ENCODE data around the gene RPTOR.

Gene RPTOR

DNA sequence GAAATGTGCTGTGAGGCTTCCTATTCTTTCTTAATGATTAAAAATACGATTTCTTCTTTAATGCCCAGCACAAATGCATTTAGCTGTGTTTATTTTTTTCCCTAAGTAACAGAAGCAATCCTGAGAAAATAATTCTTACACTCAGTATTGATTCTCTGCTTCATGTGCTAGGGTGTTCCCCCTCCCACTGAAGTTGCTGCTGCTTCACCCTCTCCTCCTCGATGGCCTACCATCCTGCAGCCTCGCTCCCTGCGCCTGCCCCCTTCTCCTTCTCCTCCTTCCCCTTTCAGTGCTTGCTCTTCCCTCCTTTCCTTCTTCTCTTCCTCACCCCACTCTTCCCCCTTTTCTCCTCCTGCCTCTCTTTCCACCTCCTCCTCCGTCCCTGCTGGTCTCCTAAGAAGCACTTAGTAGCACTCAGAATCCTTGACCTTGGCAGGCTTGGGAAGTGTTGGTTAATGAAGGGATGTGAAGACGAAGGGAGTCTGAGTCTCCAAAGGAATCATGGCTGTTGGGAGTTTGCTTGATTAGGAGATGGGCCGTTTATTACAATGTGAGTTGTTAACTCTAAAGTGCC lies 119.7 kb downstream of the RPTOR start:
- no peak for DNase-seq (ENCODE audit: low read depth, low spot score)

DNA sequence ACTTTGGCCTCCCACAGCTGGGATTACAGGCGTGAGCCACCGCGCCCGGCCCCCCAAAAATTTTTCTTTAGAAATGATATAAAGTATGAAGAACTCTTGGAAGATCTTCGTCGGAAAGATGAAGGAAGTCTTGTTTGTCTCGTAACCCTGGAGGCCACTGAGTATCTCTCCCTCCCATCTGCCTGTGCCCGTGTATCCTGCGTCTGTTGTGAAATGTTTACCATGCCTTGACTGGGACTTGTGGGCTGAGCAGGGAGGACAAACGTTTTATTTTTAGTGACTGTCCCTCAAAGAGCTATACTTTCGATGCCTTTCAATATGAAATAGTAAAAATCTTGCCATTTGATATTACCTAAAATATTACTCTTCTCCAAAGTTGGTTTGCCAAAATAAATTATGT lies 121.2 kb downstream of the RPTOR start:
- DNase-seq (ENCODE audit: low read depth, low spot score), result no peak

DNA sequence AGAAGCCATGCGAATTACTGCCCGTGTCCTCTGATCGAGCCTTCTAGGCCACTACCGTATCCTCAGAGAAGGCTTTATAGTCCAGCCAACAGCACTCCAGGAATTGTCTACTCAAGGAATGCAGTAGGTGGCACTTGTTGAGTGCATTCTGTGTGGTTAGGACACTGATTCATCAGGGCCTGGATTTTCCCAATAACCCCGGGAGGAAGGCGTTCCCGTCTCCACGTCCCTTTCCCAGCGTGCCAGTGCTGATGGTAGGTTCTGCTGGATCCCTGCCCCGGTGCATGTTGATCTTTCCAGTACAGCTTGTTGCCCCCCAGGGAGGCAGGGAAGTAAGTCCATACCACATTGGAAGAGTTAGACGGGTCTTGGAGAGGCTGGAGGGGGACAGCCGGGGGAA lies 122.2 kb downstream of the RPTOR start:
- no peak for DNase-seq (ENCODE audit: low read depth, low spot score)

DNA sequence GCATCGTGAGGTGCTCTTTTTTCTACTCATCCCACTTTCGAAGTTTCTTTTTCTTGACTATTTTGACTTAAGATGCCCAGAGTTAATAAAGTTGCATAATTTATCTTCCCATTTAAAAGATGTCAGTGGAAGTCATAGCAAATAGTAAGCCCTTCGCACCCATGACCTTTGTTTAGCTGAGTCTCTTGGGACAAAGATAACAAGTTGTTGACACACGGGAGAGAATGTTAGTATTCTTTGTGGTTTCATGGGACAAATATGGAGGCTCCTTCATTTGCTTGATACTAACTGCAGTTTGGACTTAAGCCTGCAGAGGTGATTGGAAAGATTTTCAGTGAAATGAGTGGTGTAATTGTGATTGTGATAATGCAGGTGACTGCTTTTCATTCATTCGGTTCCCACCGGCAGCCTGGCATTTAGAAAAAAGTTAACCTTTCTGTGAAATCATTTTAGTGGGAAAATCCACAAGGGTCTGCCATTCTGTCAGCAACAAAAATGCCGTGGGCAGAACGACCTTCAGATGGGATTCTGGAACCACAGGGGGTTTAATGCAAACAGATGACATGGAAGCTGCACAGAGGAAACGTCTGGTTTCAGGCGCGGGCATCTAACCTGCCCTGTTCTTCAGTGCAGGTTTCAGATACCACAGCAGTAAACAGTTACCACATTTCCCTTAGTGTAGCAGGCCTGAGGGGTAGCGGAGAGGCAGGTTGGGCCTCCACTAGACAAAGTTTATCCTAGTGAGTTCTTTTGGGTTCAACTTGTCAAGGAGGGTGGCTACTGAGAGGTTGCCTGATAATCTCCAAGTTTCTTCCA lies 123.0 kb downstream of the RPTOR start:
- DNase-seq (ENCODE audit: low read depth, low spot score), result no peak

DNA sequence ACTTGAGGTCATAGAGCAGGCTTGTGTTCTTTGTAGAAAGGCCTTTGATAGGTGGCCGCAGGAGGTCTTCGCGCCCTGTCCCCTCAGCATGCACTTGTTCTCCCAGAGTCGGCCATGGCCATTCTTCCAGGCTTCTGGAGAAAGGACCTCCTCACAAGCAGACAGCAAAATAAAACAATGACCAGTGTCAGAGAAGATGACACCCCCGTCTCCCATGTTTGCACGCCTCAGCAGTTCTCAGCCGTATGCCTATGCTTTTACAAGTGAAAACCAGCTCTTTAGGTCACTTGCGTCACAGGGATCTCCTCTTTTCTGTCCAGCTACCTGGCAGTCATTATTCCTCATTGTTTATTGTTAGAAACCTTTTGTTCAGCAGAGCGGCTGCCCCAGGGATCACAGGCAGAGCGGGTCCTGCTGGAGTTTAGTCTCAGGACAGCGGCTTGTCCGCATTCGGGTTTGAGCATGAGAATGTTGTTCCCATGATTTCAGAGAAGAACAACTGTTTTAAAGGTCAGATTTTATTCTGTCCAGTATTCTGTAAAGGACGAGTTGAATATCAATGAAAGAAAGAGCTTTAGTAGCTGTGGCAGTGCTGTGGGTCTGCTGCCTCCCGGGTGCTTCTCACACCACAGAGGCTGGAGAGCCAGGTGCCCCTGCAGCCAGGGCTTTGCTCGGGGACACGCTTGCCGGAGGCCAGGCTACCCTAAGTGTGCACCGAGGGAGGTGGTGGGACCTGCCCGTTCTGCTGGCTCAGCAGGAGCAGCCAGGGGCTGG lies 123.9 kb downstream of the RPTOR start:
- DNase-seq (ENCODE audit: low read depth, low spot score), result no peak

DNA sequence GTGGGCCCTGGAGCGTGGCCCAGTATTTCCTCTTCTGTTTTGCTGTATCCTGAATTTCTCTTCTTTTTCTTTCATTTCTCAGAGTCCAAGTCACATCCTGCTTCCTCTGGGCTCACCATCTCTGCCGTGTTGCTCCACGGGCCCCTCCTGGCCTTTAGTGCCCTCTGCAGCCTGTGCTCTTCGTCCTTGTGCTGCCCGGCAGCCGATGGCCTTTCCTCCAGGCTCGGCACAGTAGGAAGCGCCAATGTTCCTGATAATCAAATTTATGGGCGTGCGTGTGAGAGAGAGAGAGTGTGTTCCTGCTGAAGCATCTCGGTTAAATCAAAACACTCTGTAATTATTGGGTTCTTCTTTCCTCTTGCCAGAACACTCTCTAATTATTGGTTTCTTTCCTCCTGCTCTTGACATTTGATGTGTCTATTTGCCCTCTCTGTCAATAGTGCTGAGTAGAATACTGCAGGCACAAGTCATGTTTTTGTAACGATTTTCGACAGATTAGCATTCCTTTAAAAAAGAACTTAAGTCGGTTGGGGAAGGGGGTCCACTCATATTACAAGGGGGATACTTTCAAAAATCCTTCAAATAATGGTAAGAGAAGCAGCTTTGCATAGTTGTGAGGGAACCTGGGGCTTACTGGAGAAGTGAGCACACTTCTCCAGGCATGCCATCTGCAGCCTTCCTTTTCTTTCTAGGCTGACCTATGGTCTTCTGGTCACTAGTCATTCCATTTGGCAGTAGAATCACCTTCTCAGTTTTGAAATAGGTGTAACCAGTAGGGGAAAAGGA lies 126.6 kb downstream of the RPTOR start:
- DNase-seq (ENCODE audit: low read depth, low spot score), result no peak

DNA sequence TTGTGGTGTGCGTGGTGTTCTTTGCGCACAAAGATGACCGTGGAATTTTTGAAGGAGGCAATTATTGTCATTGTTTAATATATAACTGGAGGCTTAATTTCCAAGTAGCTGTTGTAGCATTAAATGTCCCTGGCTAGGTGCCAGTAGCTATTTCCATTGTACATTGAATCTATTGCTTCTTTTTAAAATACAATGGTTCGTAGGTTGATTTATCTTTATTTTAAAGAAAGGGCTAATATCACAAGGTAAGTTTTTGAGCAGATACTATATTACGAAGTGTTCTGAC lies 127.1 kb downstream of the RPTOR start:
- DNase-seq (ENCODE audit: low read depth, low spot score), result no peak

DNA sequence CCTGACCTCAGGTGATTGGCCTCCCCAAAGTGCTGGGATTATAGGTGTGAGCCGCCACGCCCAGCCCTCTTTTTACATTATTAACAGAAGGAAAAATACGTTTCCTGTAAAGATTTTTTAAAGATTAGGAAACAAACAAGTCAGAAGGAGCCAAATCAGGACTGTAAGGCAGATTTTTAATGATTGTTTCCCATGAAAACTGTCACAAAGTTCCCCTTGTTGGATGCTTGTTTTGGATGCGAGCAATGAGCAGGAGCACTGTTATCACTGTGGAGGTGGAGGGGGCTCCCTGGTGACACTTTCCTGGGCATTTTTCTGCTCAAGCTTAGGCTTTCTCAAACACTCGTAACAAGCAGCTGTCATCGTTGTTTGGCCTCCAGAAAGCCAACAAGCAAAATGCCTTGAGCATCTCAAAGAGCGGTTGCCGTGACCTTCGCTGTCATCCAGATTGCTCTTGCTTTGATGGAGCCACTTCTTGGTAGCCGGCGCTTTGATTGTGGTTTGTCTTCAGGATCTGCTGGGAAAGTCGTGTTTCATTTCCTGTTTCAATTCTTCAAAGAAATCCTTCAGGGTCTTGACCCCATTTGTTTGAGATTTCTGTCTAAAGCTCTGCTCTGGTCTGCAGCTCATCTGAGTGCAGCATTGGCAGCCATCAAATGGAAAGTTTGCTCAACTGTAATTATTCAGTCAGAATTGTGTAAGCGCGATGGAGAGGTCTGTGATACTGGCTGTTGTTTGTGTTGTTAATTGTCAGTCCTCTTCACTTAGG lies 128.7 kb downstream of the RPTOR start:
- no peak for DNase-seq (ENCODE audit: low read depth, low spot score)

DNA sequence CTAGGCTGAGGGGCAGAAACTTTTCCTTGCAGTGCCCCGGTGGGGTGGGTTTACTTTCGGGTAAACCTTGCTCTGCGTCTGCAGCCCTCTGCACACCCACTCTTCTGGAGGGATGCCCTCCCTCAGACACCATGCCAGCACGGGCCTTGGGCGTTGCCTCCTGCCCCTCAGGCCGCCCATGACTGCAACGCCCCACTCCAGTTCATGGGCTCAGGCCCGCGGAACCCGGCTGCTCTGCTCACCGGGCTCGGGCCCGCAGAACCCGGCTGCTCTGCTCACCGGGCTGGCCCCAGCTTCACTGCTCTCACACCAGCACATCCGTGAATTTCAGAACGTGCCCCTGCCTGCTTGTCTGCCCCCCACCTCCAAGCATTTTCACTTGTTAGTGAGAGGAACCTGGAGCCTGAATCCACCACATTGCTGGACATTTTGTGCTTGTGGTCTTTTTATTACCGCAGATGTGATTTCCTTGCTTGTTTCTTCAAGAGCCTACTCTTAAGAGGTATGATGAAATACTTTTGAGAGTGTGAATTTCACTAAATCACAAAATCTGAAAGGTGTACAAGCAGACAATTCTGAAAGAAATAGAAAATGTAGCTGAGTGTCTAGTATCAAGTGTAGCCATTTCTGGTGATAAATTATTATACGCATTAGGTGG lies 130.9 kb downstream of the RPTOR start:
- no peak for DNase-seq (ENCODE audit: low read depth, low spot score)

DNA sequence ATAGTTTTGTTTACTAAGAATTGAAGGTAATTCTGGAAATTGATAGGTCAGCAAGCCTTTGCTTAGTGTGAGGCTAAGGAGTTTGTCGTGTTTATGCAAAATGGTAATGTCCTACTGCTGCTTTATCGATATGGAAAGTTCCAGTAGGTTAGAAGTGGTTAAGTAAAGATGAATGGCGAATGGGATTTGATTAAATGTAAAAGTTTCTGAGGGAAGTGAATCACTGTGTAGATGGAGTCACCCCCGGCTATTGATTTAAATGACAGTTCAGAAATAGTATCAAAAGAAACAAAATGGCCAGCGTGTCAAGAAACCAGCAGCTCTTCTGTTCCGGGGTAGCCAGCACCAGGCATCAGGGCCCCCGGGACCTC lies 131.4 kb downstream of the RPTOR start:
- DNase-seq (ENCODE audit: low read depth, low spot score), result no peak

DNA sequence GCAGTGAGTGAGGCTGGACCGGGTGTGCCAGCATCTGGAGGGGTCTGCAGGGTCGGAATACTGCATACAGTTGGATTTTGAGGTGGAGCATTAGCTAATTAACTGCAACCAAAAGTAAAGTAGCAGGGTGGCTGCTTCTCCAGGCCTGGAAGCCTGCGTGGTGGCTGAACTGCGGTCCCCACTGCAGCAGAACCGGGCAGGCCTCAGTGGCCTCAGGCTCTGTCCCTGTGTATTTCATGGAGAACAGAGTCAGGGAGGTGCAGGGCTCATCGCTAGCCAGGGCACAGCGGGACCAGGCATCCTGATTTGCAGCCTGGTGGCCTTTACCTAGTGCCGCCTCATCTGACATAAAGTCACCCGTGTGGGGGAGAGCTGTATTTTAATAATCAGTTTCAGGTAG lies 131.9 kb downstream of the RPTOR start:
- DNase-seq (ENCODE audit: low read depth, low spot score), result no peak

DNA sequence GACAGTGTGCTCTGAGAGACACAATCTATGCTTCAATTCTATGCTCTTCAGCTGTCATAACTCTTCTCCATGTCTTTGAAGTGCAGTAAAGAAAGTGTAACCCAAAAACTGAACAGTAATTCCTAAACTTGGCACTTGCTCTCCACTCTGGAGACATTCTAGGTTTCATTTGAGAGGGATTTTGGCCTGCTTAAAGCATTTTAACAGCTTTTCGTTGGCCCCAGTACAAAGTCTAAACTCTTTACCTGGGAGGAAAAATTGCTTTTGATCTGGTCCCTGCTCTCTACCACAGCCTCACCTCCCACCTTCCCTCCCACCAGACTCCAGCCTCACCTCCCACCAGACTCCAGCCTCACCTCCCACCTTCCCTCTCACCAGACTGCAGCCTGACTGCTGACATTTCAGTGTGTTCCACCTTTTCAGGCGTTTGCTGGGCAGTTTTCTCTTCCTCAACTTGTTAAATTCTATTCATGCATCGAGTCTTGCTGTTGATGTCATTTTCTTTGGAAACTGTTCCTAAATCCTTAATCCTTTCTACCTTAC lies 132.6 kb downstream of the RPTOR start:
- no peak for DNase-seq (ENCODE audit: low read depth, low spot score)

DNA sequence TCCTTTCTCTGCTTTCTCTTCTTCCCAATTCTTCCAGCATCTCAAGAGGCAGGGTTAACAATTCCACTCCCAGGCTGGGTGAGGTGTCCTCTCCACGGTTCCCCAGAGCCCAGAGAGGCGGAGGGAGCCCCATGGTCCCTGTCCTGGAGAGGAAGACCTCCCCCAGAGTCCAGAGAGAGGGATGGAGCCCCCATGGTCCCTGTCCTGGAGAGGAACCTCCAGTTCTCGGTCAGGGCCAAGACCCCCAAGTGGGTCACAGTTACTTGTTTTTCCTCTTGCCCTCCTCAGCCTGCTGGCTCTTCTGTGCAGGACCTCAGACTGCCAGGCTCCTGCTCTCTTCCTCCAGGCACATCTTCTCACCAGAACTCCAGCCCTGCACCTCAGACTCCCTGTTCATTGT lies 135.2 kb downstream of the RPTOR start:
- DNase-seq (ENCODE audit: low read depth, low spot score), result no peak

DNA sequence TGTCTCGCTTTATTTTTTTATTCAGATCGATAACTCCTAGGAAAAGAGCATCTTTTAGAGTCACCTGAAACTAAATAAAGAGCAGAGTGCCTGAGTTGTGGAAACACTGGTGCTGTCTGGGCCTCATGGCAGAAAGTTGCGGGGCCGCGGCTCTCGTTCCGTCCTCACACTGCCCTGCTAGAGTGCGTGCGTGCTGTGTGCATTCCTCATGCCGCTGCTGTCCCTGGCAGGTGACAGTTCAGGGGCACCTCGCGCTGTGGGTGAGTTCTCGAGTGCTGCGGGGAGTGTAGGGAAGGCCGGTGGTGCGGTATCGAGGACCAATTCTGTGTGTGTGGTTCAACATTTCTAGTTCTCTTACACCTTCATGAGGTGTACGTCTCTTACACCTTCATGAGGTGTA lies 136.6 kb downstream of the RPTOR start:
- DNase-seq (ENCODE audit: low read depth, low spot score), result no peak

DNA sequence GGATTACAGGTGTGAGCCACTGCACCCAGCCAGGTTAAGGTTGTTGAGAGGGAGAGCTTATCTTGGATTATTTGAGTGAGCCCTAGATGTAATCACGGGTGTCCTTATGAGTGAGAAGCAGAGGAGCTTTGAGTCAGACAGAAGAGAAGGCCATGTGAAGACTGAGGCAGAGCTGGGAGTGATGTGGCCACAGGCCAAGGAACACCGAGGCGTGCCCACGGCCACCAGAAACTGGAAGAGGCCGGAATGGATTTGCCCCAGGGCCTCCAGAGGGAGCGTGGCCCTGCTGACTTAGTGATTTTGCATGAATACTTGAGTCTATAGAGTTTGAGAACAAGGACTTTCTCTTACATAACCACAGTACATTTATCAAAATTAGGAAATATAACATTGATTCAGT lies 137.7 kb downstream of the RPTOR start:
- no peak for DNase-seq (ENCODE audit: low read depth, low spot score)

DNA sequence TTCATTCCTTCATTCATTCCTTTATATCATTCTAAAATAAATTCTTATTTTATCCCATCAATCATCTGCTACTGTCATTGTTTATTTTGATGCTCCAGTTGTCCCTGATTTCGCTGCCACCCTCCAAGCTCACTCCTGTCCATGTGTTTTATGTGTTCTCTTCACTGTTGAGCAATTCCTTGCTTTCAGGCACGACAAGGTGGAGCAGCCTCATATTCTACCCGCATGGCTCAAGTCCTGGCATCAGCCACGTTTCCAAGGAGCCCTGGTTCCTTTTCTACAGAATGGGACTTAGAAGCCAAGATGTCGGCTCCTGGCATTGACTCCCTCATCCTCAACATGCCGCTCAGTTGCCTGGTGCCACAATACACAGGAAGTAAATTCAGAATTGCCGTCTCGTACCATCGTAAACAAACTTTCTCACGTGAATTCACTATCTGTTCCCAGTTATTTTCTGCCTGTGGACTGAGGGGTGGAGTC lies 139.0 kb downstream of the RPTOR start:
- no peak for DNase-seq (ENCODE audit: low read depth, low spot score)

DNA sequence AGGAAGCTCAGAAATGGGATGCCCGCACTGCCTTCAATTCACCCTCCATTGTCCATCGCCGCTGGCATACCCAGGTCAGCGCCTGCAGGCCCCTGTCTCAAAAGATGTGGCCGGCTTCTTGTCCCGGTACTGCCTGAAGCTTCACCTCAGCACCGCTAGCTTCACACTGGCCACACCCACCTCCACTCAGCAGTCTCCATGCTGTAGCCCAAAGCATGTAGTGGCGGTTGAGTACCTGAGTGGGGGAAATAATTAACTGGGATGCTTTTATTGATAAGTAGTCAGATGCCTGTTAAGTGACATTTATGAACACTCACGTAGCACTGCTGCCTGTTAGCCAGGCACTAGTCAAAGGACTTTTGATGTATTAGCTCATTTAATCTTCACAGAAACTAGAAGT lies 143.2 kb downstream of the RPTOR start:
- no peak for DNase-seq (ENCODE audit: low read depth, low spot score)

DNA sequence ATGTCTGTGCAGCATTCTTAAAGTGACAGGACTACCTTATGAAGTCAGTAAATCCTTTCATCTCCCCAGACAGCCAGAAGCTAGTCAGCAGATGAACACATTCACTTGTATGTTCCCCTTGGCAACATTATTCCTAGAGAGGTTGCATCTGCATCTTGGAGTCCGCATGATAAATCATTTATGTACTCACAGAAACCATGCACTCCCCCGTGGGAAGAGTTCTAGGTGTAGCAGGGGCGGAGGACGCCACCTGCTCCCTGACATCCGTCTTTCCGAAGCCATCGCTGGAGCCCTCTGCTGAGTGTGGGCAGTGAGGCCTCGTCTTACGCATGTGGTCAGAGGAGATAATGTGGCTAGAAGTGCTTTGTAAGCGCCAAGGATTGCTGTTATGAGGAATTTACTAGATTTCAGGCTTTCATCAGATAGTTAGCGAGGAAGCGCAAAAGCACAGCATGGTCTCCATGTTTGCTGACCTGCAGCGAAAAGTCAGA lies 144.5 kb downstream of the RPTOR start:
- no peak for DNase-seq (ENCODE audit: low read depth, low spot score)

DNA sequence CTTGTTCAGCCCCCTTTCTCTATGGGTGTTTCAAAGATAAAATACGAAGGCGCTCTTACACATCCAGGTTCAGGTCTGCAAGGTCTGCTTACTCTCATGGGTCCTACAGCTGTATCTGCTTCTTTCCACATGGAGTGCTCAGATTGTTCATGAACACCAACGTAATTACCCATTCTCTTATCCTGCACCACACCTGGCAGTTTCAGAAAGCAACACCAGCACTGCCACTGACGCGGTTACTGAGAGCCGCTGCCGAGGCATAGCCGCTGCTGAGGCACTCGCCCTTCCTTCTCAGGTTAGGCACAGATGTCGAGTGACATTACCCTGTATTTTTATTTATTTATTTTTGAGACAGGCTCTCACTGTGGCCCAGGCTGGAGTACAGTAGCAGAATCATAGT lies 147.1 kb downstream of the RPTOR start:
- no peak for DNase-seq (ENCODE audit: low read depth, low spot score)

DNA sequence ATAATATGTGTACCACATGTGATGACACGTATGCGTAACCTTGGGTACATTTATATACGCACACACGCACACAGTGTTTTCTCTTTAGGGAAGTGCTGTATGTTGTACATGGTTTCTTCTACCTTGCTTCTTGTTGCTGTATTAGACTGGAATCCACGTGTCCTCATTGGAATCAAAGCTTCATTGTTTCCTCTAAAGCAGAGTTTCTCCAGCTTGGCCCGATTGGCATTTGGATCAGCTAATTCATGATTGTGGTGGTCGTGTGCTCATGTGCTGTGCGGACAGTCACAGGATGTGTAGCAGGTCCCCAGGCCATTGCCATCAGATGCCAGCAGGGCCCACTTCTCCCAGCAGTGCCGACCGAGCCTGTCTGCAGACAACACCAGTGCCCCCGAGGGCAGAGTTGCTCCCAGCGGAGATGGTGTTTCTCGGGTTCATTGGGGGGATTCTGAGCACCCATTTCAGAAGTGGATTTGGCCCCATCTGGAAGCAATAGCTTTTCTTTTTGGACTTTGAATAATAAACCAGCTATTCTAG lies 148.4 kb downstream of the RPTOR start:
- no peak for DNase-seq (ENCODE audit: low read depth, low spot score)

All from iPS DF 19.7 (cell line).